K562 (cell line): ENCODE results near the gene DAB2IP.

Experiments
- BRF1 ChIP-seq: IDR thresholded peaks from 3 replicates; pipeline ENCODE4 v1.6.1; 2011; ENCODE audit warnings: borderline replicate concordance, mild to moderate bottlenecking; ENCODE audit not compliant: insufficient read length; ENCODE audit errors: extremely low read depth
- GABPA ChIP-seq: fragments of 200-800 bp; sonication (Bioruptor generic); conservative IDR thresholded peaks from 2 replicates; pipeline ENCODE4 v1.6.1; 2016; ENCODE audit warnings: low read depth, missing genetic modification characterization, missing compliant biosample characterization
- MAZ ChIP-seq, 2 experiments: fragments of 450-650 bp in 1 of 2; sonication (generic) in 1 of 2; formaldehyde crosslinking; IDR thresholded peaks in 1 of 2; conservative IDR thresholded peaks in 1 of 2; 2 replicates each; pipeline versions ENCODE4 v1.4.0 to v1.5.0; 2020; ENCODE audit warnings: mild to moderate bottlenecking in 1 of 2, missing genetic modification reagents in 1 of 2
- MTA2 ChIP-seq: fragments of 450-650 bp; IDR thresholded peaks from 2 replicates; pipeline ENCODE4 v1.6.1; 2016; ENCODE audit warnings: low read depth
- POLR2A ChIP-seq: fragments of 450-650 bp; conservative IDR thresholded peaks from 2 replicates; pipeline ENCODE4 v1.6.1; 2016
- SRSF9 ChIP-seq: fragments of 200-400 bp; formaldehyde crosslinking; IDR thresholded peaks from 2 replicates; pipeline ENCODE4 v1.6.1; 2017; ENCODE audit warnings: low read depth, low read length, borderline replicate concordance
- TBL1XR1 ChIP-seq, 2 experiments: IDR thresholded peaks; 2 replicates each; pipeline ENCODE4 v1.6.1; 2012; ENCODE audit warnings: improper control_type of control experiment in 2 of 2, low read length in 2 of 2, mild to moderate bottlenecking in 1 of 2
- ZNF23 ChIP-seq: fragments of 250-450 bp; sonication (Bioruptor Pico); IDR thresholded peaks from 2 replicates; pipeline ENCODE4 v1.4.0; 2020; ENCODE audit warnings: mild to moderate bottlenecking
- ZNF668 ChIP-seq: fragments of 250-450 bp; sonication (Bioruptor Pico); IDR thresholded peaks from 2 replicates; pipeline ENCODE4 v1.8.0; 2022; ENCODE audit warnings: mild to moderate bottlenecking, inconsistent platforms
- TF ChIP-seq, protein P1 (sequence below), 2 experiments: fragments of 450-650 bp in 1 of 2; sonication (generic) in 1 of 2; formaldehyde crosslinking in 1 of 2; IDR thresholded peaks in 1 of 2; conservative IDR thresholded peaks in 1 of 2; 2 replicates each; pipeline versions ENCODE4 v1.6.1 to v1.8.1; 2016 to 2023; ENCODE audit warnings: mild to moderate bottlenecking in 2 of 2, moderate library complexity in 2 of 2, inconsistent platforms in 1 of 2, missing genetic modification reagents in 1 of 2
- TF ChIP-seq, protein P2 (sequence below), 3 experiments: IDR thresholded peaks in 2 of 3; conservative IDR thresholded peaks in 1 of 3; 2 replicates each; pipeline ENCODE4 v1.5.1; 2011 to 2012; ENCODE audit warnings: low read length in 3 of 3, mild to moderate bottlenecking in 3 of 3, control low read depth in 2 of 3, improper control_type of control experiment in 1 of 3, inconsistent platforms in 1 of 3, low read depth in 1 of 3, mixed read lengths in 1 of 3, moderate library complexity in 1 of 3; ENCODE audit not compliant: insufficient read depth in 2 of 3
- TF ChIP-seq, protein P3 (sequence below): sonication (generic); formaldehyde crosslinking; IDR thresholded peaks from 2 replicates; pipeline ENCODE4 v1.8.1; 2022; ENCODE audit warnings: missing genetic modification reagents
- TF ChIP-seq, protein P4 (sequence below), 2 experiments: fragments of 450-650 bp; formaldehyde crosslinking in 1 of 2; IDR thresholded peaks; 2 replicates each; pipeline versions ENCODE4 v1.4.0 to v1.6.1; 2014 to 2020; ENCODE audit warnings: mild to moderate bottlenecking in 2 of 2, borderline replicate concordance in 1 of 2, low read depth in 1 of 2
- TF ChIP-seq, protein P5 (sequence below): IDR thresholded peaks from 3 replicates; pipeline ENCODE4 v1.6.1; 2011; ENCODE audit warnings: borderline replicate concordance, mild to moderate bottlenecking, moderate library complexity; ENCODE audit not compliant: insufficient read length; ENCODE audit errors: extremely low read depth

DNA sequence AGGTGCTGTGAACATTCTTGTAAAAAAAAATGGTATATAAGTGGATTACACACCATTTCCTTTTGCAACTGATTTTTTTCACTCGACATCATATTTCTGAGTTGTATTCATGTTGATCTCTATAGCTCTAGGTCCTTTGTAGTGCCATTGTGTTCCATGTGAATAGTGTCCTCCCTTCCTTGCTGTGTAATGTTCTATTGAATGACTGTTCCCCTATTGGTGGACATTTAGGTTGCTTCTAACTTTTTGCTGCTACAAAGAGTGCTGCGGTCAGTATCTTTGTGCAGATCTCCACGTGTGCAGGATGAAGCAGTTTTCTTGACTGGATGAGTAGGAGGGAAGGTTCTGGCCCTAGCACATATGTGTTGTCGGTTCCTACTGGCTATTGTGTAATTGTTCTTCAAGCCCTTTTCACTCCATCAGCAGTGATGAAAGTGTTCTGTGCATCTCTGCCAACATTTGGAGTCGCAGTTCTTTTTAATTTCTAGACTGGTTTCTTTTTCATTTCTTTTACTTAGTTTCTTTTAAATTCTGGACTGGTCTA is 20.2 kb downstream of the DAB2IP start:
- TF ChIP-seq, protein P1, sequence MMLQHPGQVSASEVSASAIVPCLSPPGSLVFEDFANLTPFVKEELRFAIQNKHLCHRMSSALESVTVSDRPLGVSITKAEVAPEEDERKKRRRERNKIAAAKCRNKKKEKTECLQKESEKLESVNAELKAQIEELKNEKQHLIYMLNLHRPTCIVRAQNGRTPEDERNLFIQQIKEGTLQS (IDR thresholded peaks at IDR 0.05) = no peak
- TF ChIP-seq, protein P1 (CRISPR knock-in tag; conservative IDR thresholded peaks at IDR 0.05) = no peak
- TF ChIP-seq POLR2A = no peak
- TF ChIP-seq ZNF23 (CRISPR knock-in tag) = no peak
- no peak for TF ChIP-seq SRSF9
- no peak for TF ChIP-seq GABPA (tag)
- TF ChIP-seq, protein P2, sequence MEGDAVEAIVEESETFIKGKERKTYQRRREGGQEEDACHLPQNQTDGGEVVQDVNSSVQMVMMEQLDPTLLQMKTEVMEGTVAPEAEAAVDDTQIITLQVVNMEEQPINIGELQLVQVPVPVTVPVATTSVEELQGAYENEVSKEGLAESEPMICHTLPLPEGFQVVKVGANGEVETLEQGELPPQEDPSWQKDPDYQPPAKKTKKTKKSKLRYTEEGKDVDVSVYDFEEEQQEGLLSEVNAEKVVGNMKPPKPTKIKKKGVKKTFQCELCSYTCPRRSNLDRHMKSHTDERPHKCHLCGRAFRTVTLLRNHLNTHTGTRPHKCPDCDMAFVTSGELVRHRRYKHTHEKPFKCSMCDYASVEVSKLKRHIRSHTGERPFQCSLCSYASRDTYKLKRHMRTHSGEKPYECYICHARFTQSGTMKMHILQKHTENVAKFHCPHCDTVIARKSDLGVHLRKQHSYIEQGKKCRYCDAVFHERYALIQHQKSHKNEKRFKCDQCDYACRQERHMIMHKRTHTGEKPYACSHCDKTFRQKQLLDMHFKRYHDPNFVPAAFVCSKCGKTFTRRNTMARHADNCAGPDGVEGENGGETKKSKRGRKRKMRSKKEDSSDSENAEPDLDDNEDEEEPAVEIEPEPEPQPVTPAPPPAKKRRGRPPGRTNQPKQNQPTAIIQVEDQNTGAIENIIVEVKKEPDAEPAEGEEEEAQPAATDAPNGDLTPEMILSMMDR (IDR thresholded peaks at IDR 0.05 in 2 of 3, conservative IDR thresholded peaks at IDR 0.05 in 1 of 3; ENCODE audit: insufficient read depth in 2 of 3, low read depth in 1 of 3, low read length in 3 of 3) = no peak
- no peak for TF ChIP-seq ZNF668 (CRISPR knock-in tag)
- no peak for TF ChIP-seq TBL1XR1 (IDR thresholded peaks at IDR 0.05; ENCODE audit: low read length in 2 of 2)
- no peak for TF ChIP-seq MTA2
- TF ChIP-seq, protein P3, sequence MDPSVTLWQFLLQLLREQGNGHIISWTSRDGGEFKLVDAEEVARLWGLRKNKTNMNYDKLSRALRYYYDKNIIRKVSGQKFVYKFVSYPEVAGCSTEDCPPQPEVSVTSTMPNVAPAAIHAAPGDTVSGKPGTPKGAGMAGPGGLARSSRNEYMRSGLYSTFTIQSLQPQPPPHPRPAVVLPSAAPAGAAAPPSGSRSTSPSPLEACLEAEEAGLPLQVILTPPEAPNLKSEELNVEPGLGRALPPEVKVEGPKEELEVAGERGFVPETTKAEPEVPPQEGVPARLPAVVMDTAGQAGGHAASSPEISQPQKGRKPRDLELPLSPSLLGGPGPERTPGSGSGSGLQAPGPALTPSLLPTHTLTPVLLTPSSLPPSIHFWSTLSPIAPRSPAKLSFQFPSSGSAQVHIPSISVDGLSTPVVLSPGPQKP (CRISPR knock-in tag) = no peak
- TF ChIP-seq, protein P4, sequence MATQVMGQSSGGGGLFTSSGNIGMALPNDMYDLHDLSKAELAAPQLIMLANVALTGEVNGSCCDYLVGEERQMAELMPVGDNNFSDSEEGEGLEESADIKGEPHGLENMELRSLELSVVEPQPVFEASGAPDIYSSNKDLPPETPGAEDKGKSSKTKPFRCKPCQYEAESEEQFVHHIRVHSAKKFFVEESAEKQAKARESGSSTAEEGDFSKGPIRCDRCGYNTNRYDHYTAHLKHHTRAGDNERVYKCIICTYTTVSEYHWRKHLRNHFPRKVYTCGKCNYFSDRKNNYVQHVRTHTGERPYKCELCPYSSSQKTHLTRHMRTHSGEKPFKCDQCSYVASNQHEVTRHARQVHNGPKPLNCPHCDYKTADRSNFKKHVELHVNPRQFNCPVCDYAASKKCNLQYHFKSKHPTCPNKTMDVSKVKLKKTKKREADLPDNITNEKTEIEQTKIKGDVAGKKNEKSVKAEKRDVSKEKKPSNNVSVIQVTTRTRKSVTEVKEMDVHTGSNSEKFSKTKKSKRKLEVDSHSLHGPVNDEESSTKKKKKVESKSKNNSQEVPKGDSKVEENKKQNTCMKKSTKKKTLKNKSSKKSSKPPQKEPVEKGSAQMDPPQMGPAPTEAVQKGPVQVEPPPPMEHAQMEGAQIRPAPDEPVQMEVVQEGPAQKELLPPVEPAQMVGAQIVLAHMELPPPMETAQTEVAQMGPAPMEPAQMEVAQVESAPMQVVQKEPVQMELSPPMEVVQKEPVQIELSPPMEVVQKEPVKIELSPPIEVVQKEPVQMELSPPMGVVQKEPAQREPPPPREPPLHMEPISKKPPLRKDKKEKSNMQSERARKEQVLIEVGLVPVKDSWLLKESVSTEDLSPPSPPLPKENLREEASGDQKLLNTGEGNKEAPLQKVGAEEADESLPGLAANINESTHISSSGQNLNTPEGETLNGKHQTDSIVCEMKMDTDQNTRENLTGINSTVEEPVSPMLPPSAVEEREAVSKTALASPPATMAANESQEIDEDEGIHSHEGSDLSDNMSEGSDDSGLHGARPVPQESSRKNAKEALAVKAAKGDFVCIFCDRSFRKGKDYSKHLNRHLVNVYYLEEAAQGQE (IDR thresholded peaks at IDR 0.05; ENCODE audit: borderline replicate concordance) = no peak
- TF ChIP-seq, protein P4 (CRISPR knock-in tag; IDR thresholded peaks at IDR 0.05; ENCODE audit: low read depth) = no peak
- no peak for TF ChIP-seq BRF1
- TF ChIP-seq, protein P5, sequence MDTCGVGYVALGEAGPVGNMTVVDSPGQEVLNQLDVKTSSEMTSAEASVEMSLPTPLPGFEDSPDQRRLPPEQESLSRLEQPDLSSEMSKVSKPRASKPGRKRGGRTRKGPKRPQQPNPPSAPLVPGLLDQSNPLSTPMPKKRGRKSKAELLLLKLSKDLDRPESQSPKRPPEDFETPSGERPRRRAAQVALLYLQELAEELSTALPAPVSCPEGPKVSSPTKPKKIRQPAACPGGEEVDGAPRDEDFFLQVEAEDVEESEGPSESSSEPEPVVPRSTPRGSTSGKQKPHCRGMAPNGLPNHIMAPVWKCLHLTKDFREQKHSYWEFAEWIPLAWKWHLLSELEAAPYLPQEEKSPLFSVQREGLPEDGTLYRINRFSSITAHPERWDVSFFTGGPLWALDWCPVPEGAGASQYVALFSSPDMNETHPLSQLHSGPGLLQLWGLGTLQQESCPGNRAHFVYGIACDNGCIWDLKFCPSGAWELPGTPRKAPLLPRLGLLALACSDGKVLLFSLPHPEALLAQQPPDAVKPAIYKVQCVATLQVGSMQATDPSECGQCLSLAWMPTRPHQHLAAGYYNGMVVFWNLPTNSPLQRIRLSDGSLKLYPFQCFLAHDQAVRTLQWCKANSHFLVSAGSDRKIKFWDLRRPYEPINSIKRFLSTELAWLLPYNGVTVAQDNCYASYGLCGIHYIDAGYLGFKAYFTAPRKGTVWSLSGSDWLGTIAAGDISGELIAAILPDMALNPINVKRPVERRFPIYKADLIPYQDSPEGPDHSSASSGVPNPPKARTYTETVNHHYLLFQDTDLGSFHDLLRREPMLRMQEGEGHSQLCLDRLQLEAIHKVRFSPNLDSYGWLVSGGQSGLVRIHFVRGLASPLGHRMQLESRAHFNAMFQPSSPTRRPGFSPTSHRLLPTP = no peak
- TF ChIP-seq MAZ (CRISPR knock-in tag; conservative IDR thresholded peaks at IDR 0.05 in 1 of 2, IDR thresholded peaks at IDR 0.05 in 1 of 2) = no peak
